PC-9 (cell line): ENCODE data around the gene INO80C. TPM values are rescaled to one million over a fixed set of nuclear protein-coding genes. Genes with fewer than 3 reads are reported as not detected.

ENCODE experiments used
- BruUV-seq: library from RNA; stranded (reverse); fragments of 400-500 nt; replicated peaks from 2 replicates; lab custom pipeline; 2021; lab: Mats Ljungman, UMichigan
- CTCF ChIA-PET: fragments of 300-600 bp; sonication (Branson Sonifier 250); formaldehyde crosslinking; loops from one replicate; lab custom pipeline; 2022; ENCODE audit warnings: antibody characterized with exemption; lab: Charles Lee
- POLR2A ChIA-PET: fragments of 300-600 bp; sonication (Branson Sonifier 250); formaldehyde crosslinking; loops from one replicate; lab custom pipeline; 2022; ENCODE audit warnings: antibody characterized with exemption; ENCODE audit not compliant: unreplicated experiment; lab: Charles Lee
- DNase-seq, 2 experiments: peaks; one replicate each; pipeline versions ENCODE4 v3.0.0 to v3.0.0-alpha.2; 2015 to 2022; ENCODE audit warnings: mixed read lengths in 1 of 2
- H2AFZ ChIP-seq: fragments of 200-600 bp; sonication (generic); 2 replicates; pipeline ENCODE4 v1.8.1; 2017; ENCODE audit warnings: antibody characterized with exemption
- H3F3A ChIP-seq: fragments of 200-600 bp; sonication (generic); 2 replicates; pipeline ENCODE4 v1.8.1; 2017; ENCODE audit warnings: antibody characterized with exemption, mild to moderate bottlenecking, low read depth; ENCODE audit not compliant: insufficient read depth
- H3K27ac ChIP-seq: fragments of 200-600 bp; sonication (generic); 2 replicates; pipeline ENCODE4 v1.6.1; 2016; ENCODE audit warnings: mixed run types
- H3K27me3 ChIP-seq: fragments of 200-600 bp; sonication (generic); 2 replicates; pipeline ENCODE4 v1.6.1; 2016; ENCODE audit warnings: low read depth, mixed run types; ENCODE audit not compliant: insufficient read depth
- H3K36me3 ChIP-seq: fragments of 200-600 bp; sonication (generic); 2 replicates; pipeline ENCODE4 v1.6.1; 2016; ENCODE audit warnings: low read depth, mixed run types
- H3K4me1 ChIP-seq: fragments of 200-600 bp; sonication (generic); replicated peaks from 2 replicates; pipeline ENCODE4 v1.6.1; 2016; ENCODE audit warnings: mixed run types; ENCODE audit not compliant: insufficient read depth
- H3K4me2 ChIP-seq: fragments of 200-600 bp; sonication (generic); 2 replicates; pipeline ENCODE4 v1.6.1; 2017; ENCODE audit warnings: mixed run types
- H3K4me3 ChIP-seq: fragments of 200-600 bp; sonication (generic); 2 replicates; pipeline ENCODE4 v1.6.1; 2016; ENCODE audit warnings: mixed run types
- H3K79me2 ChIP-seq: fragments of 200-600 bp; sonication (generic); 2 replicates; pipeline ENCODE4 v1.6.1; 2017; ENCODE audit warnings: low read depth, mixed run types
- H3K9me2 ChIP-seq: fragments of 200-600 bp; sonication (generic); 2 replicates; pipeline ENCODE4 v1.8.1; 2017; ENCODE audit warnings: mild to moderate bottlenecking; ENCODE audit not compliant: insufficient read depth
- H3K9me3 ChIP-seq: fragments of 200-600 bp; sonication (generic); 2 replicates; pipeline ENCODE4 v1.8.1; 2016; ENCODE audit warnings: low read depth; ENCODE audit not compliant: insufficient read depth
- H4K20me1 ChIP-seq: fragments of 200-600 bp; sonication (generic); 2 replicates; pipeline ENCODE4 v1.8.1; 2017; ENCODE audit not compliant: insufficient read depth
- EZH2 ChIP-seq: fragments of 200-600 bp; sonication (generic); IDR thresholded peaks from 2 replicates; pipeline ENCODE4 v1.8.0; 2017; ENCODE audit warnings: antibody characterized with exemption, low read depth
- intact Hi-C: fragments of 100-400 bp; cut with micrococcal nuclease; formaldehyde crosslinking; loops from one replicate; pipeline ENCODE4 v1.10.0; 2022; ENCODE audit not compliant: unreplicated experiment
- total RNA-seq: library from RNA; stranded (reverse); gene quantifications from 2 replicates; pipeline ENCODE4 v1.2.3, GENCODE V29; 2021
- TF ChIP-seq, protein P1 (sequence below): fragments of 200-600 bp; sonication (generic); conservative IDR thresholded peaks from 2 replicates; pipeline ENCODE4 v1.6.1; 2017; ENCODE audit warnings: mixed run types, antibody characterized with exemption, mild to moderate bottlenecking, moderate library complexity

INO80C gene
- total RNA-seq, 1 experiment from 2014 or later, result 29.5 TPM

DNA sequence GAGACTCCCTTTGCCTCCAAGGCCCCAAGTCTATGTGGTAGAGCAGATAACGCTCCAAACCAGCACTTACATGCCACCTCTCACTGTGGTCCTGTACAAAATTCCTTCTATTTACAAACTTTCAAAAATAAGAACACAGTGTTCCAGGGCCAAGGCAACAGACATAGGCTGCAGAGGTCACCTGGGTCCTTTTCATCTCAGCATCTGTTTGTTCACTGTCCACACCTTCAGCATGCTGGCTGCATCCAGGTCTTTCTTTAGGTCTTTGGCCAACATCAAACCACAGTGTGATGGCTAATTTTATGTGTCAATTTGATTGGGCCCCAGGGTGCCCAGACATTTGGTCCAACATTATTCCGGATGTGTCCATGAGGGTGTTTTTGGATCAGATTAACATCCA, 20.0 kb upstream of the INO80C start:
- DNase-seq, result no peak
- H3K27me3 ChIP-seq, result no peaks in the 10 kb centered on the region
- BruUV-seq, result no TSS peak
- no peak overlapping the region for H2AFZ ChIP-seq
- POLR2A ChIA-PET, result no interaction called here
- CTCF ChIA-PET, result no interaction called here
- TF ChIP-seq, protein P1, sequence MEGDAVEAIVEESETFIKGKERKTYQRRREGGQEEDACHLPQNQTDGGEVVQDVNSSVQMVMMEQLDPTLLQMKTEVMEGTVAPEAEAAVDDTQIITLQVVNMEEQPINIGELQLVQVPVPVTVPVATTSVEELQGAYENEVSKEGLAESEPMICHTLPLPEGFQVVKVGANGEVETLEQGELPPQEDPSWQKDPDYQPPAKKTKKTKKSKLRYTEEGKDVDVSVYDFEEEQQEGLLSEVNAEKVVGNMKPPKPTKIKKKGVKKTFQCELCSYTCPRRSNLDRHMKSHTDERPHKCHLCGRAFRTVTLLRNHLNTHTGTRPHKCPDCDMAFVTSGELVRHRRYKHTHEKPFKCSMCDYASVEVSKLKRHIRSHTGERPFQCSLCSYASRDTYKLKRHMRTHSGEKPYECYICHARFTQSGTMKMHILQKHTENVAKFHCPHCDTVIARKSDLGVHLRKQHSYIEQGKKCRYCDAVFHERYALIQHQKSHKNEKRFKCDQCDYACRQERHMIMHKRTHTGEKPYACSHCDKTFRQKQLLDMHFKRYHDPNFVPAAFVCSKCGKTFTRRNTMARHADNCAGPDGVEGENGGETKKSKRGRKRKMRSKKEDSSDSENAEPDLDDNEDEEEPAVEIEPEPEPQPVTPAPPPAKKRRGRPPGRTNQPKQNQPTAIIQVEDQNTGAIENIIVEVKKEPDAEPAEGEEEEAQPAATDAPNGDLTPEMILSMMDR, result no peak
- TF ChIP-seq EZH2, result no peak
- no peak overlapping the region for H3K27ac ChIP-seq
- no peaks in the 10 kb centered on the region for H3K36me3 ChIP-seq
- no peaks in the 10 kb centered on the region for H3K9me3 ChIP-seq
- peaks cover 29% of the 10 kb centered on the region for H3K4me1 ChIP-seq
- no peak overlapping the region for H3K4me3 ChIP-seq
- H3K9me2 ChIP-seq, result no peaks in the 10 kb centered on the region
- intact Hi-C loops, result no loop called here
- H3K79me2 ChIP-seq, result no peaks in the 10 kb centered on the region
- 0 out of 2 replicates have a peak overlapping the region, but pooled peaks have one; percentile 7 for H3K4me2 ChIP-seq
- H3F3A ChIP-seq, result peaks cover 17% of the 10 kb centered on the region; the same call in 1 of the 2 replicates
- no peaks in the 10 kb centered on the region for H4K20me1 ChIP-seq

DNA sequence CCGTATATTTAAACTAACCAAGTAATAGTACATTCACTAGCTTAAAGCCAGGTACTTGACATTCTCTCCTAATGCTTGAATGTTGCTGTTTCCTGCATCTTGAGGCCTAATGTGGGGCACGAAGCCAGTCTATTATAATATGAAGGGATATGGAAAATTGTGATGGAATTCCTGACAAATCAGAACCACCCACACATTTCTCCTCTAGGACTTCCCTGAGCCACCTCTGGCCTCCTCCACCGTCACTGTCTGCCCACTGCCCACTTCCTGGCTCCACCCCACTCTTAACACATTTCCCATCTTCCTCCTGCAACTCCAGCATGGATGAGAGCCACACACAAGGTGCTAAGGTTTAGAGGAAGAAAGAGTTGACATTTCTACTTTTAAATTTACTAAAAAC, 19.0 kb upstream of the INO80C start:
- DNase-seq, result no peak
- H3K79me2 ChIP-seq, result peaks cover 8% of the 10 kb centered on the region; the same call in 1 of the 2 replicates
- H3K36me3 ChIP-seq, result no peaks in the 10 kb centered on the region
- no peak overlapping the region for H3K4me3 ChIP-seq
- POLR2A ChIA-PET, result no interaction called here
- no peaks in the 10 kb centered on the region for H3K9me3 ChIP-seq
- H3K4me1 ChIP-seq, result peaks cover 38% of the 10 kb centered on the region
- intact Hi-C loops, result no loop called here
- CTCF ChIA-PET, result no interaction called here
- H4K20me1 ChIP-seq, result no peaks in the 10 kb centered on the region
- H3K27me3 ChIP-seq, result no peaks in the 10 kb centered on the region
- no peak overlapping the region for H3K4me2 ChIP-seq
- no peak overlapping the region for H2AFZ ChIP-seq
- H3F3A ChIP-seq, result peaks cover 21% of the 10 kb centered on the region; the same call in 1 of the 2 replicates
- TF ChIP-seq, protein P1, result no peak
- TF ChIP-seq EZH2, result no peak
- no peak overlapping the region for H3K27ac ChIP-seq
- BruUV-seq, result no TSS peak
- H3K9me2 ChIP-seq, result no peaks in the 10 kb centered on the region

DNA sequence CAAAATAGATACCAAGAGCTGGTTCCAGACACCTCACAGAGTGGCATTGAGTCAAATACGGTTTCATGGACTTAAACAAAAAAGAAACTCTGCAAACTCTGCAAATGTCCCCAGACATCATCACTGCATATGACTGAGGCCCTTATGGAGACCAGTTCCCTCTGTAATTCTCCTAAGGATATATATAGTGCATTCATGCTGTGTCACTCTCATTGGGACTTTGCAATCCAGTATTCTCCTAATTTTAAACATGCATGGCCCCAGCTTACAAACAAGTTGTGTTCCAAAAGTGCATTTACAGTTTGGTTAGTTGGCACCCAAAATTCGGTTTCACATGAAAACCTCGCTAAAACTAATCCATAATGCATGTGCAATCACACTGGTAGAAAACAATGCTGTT, 18.6 kb upstream of the INO80C start:
- Histone ChIP-seq H3K79me2 (peaks cover 8% of the 10 kb centered on the region; the same call in 1 of the 2 replicates), H3K27ac (no peak overlapping the region), H3F3A (peaks cover 21% of the 10 kb centered on the region; the same call in 1 of the 2 replicates), H3K4me3 (no peak overlapping the region), H3K9me3 (no peaks in the 10 kb centered on the region), H3K27me3 (no peaks in the 10 kb centered on the region), H3K36me3 (no peaks in the 10 kb centered on the region), H4K20me1 (no peaks in the 10 kb centered on the region), H2AFZ (no peak overlapping the region), H3K4me2 (no peak overlapping the region), H3K9me2 (no peaks in the 10 kb centered on the region), H3K4me1 (peaks cover 43% of the 10 kb centered on the region)
- no peak for DNase-seq
- no peak for TF ChIP-seq EZH2
- TF ChIP-seq, protein P1, result no peak
- no TSS peak for BruUV-seq
- ChIA-PET POLR2A (no interaction called here), CTCF (no interaction called here)
- intact Hi-C loops, result no loop called here
